Measurements from ENCODE around the gene MBD6.

Gene MBD6

GRCh38 chr12:57577981-57578758 lies 55.5 kb downstream of the MBD6 start:
- DNase-seq (ENCODE audit: low read depth) = no peak
- no peak overlapping the region for H3K4me3 ChIP-seq (ENCODE audit: low read length)
- no peak for TF ChIP-seq CTCF (IDR thresholded peaks at IDR 0.05; ENCODE audit: insufficient read depth, low read depth, low read length, missing control alignments)

GRCh38 chr12:57579011-57579410 lies 56.4 kb downstream of the MBD6 start:
- H3K4me3 ChIP-seq (ENCODE audit: low read length) = no peak overlapping the region
- no peak for TF ChIP-seq CTCF (IDR thresholded peaks at IDR 0.05; ENCODE audit: insufficient read depth, low read depth, low read length, missing control alignments)
- no peak for DNase-seq (ENCODE audit: low read depth)

All from epithelial cell of esophagus (primary cell).